ENCODE data around the gene KIF1B. TPM values are rescaled to one million over a fixed set of nuclear protein-coding genes. Genes with fewer than 3 reads are reported as not detected.

The KIF1B gene
- total RNA-seq, 6 experiments from 2014 or later: 21.7 to 29.4 (median 23.2) TPM

GRCh38 chr1:10267319-10267718, 56.9 kb downstream of the KIF1B start:
- Histone ChIP-seq H3K27ac (no peak overlapping the region), H3K4me3 (no peak overlapping the region), H3K27me3 (no peaks in the 10 kb centered on the region), H3K4me1 (peaks cover 0 to 11% (median 5%) of the 10 kb centered on the region in 4 donors), H3K9me3 (no peaks in the 10 kb centered on the region), H3K36me3 (peaks cover 0 to 33% (median under 1%) of the 10 kb centered on the region in 4 donors)
- intact Hi-C loops (cut with DNase I): no loop called here
- TF ChIP-seq POLR2A (IDR thresholded peaks at IDR 0.05): no peak
- TF ChIP-seq CTCF (IDR thresholded peaks at IDR 0.05): no peak
- ATAC-seq: peak in 1 of 4 donors; percentile 72
- WGBS (ENCODE audit: insufficient coverage, low coverage, low lambda C conversion rate, missing lambda C conversion rate): 95% methylated on average over 5 of the region's 5 CpGs
- no peak for DNase-seq

GRCh38 chr1:10267921-10268320, 57.6 kb downstream of the KIF1B start:
- Histone ChIP-seq H3K9me3 (no peaks in the 10 kb centered on the region), H3K27ac (no peak overlapping the region), H3K27me3 (no peaks in the 10 kb centered on the region), H3K4me1 (peaks cover 0 to 13% (median 5%) of the 10 kb centered on the region in 4 donors), H3K36me3 (peaks cover 0 to 27% (median under 1%) of the 10 kb centered on the region in 4 donors), H3K4me3 (no peak overlapping the region)
- ATAC-seq (no peak), DNase-seq (no peak)
- 95% methylated on average over 5 of the region's 5 CpGs for WGBS (ENCODE audit: insufficient coverage, low coverage, low lambda C conversion rate, missing lambda C conversion rate)
- intact Hi-C loops (cut with DNase I): no loop called here
- no peak for TF ChIP-seq CTCF (IDR thresholded peaks at IDR 0.05)

- no peaks in the 10 kb centered on the region for H3K9me3 ChIP-seq
- H3K4me1 ChIP-seq: peaks cover 0 to 13% (median 5%) of the 10 kb centered on the region in 4 donors
- H3K36me3 ChIP-seq: peaks cover 0 to 21% (median under 1%) of the 10 kb centered on the region in 4 donors
- no peaks in the 10 kb centered on the region for H3K27me3 ChIP-seq
- DNase-seq: no peak
- TF ChIP-seq CTCF (IDR thresholded peaks at IDR 0.05): no peak
- no peak for TF ChIP-seq POLR2A (IDR thresholded peaks at IDR 0.05)
- peak in 1 of 4 donors; percentile 38 for ATAC-seq
- H3K4me3 ChIP-seq: no peak overlapping the region
- H3K27ac ChIP-seq: no peak overlapping the region
- WGBS (ENCODE audit: insufficient coverage, low coverage, low lambda C conversion rate, missing lambda C conversion rate): 56% methylated on average over 2 of the region's 2 CpGs
- intact Hi-C loops (cut with DNase I): no loop called here
Observed at GRCh38 chr1:10271090-10271489, 60.7 kb downstream of the KIF1B start.

- Histone ChIP-seq H3K27me3 (no peaks in the 10 kb centered on the region), H3K4me1 (peaks cover 0 to 13% (median 5%) of the 10 kb centered on the region in 4 donors), H3K4me3 (no peak overlapping the region), H3K27ac (no peak overlapping the region), H3K36me3 (peaks cover 0 to 21% (median under 1%) of the 10 kb centered on the region in 4 donors), H3K9me3 (no peaks in the 10 kb centered on the region)
- intact Hi-C loops (cut with DNase I): no loop called here
- 88% methylated on average over 2 of the region's 2 CpGs for WGBS (ENCODE audit: insufficient coverage, low coverage, low lambda C conversion rate, missing lambda C conversion rate)
- ATAC-seq: no peak
- DNase-seq: no peak
- TF ChIP-seq POLR2A (IDR thresholded peaks at IDR 0.05): no peak
- TF ChIP-seq CTCF (IDR thresholded peaks at IDR 0.05): no peak
Observed at GRCh38 chr1:10271869-10272268, 61.5 kb downstream of the KIF1B start.

GRCh38 chr1:10272274-10272673, 61.9 kb downstream of the KIF1B start:
- TF ChIP-seq POLR2A (IDR thresholded peaks at IDR 0.05): no peak
- TF ChIP-seq CTCF (IDR thresholded peaks at IDR 0.05): no peak
- peaks cover 0 to 13% (median 5%) of the 10 kb centered on the region in 4 donors for H3K4me1 ChIP-seq
- no peaks in the 10 kb centered on the region for H3K9me3 ChIP-seq
- peaks cover 0 to 22% (median under 1%) of the 10 kb centered on the region in 4 donors for H3K36me3 ChIP-seq
- H3K27me3 ChIP-seq: no peaks in the 10 kb centered on the region
- H3K27ac ChIP-seq: no peak overlapping the region
- WGBS (ENCODE audit: insufficient coverage, low coverage, low lambda C conversion rate, missing lambda C conversion rate): 82% methylated on average over 1 of the region's 1 CpG
- intact Hi-C loops (cut with DNase I): no loop called here
- no peak overlapping the region for H3K4me3 ChIP-seq
- peak in 1 of 4 donors; percentile 31 for ATAC-seq
- no peak for DNase-seq

All from right lobe of liver (tissue), 6 donors.